HG03571 (cell line): ENCODE results near the gene CDK14.

Experiments used
- ATAC-seq: cut with Tn5 transposase; IDR thresholded peaks from one replicate; pipeline ENCODE4 v1.9.1; 2021; ENCODE audit not compliant: unreplicated experiment

CDK14 gene

GRCh38 chr7:90595801-90596670 is at the start of gene CDK14:
Gene CDK14 (plus strand): TSS chr7:90596321. CDS start chr7:90596628, 307 bp downstream.
- ATAC-seq: peak; percentile 70

- no peak for ATAC-seq
Measured at GRCh38 chr7:90551036-90551435, 45.1 kb upstream of the CDK14 start.

DNA sequence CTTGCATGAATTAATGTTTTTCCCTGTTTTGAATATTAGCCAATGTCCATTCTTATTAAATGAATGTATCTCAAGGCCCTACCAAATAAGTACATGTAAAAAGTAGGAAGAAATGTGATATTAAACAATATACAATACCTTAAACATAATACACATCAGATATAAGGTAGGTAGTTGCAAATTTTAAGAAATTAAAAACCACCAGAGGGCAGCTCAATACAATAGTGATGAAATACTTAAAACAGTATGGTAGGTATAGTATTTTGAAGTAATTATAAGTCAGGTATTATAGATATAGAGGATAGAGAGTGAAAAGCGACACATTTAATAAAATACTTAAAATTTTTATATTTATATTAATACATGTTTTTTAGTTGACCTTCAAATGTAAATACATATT is 43.6 kb upstream of the CDK14 start:
- no peak for ATAC-seq

DNA sequence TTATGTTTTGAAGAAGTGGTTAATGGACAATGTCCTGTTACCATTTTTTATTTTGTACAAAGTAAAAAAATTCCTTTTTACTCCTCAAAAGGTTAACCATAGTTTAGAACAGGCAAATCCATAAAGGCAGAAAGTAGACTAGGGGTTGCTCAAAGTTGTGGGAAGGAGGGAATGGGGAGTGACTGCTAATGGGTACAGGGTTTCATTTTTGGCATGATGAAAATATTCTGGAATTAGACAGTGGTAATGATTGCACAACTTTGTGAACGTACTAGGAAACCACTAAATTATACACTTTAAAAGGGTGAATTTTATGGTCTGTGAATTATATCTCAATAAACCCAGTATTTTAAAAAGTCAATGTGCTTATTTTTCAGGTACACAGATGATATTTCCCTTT is 35.4 kb upstream of the CDK14 start:
- no peak for ATAC-seq

- ATAC-seq: no peak
Measured at GRCh38 chr7:90563286-90563685, 32.8 kb upstream of the CDK14 start.

DNA sequence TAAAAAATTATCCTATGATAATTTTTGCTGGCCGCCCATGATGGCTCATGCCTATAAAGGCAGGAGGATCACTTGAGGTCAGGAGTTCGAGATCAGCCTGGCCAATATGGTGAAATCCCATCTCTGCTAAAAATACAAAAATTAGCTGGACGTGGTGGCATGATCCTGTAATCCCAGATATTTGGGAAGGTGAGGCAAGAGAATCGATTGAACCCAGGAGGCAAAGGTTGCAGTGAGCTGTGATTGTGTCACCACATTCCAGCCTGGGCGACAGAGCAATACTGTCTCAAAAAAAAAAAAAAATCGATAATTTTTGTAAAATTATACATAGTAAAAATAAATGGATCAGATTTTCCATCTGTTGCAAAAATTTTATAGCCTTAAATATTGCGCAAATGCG is 31.7 kb upstream of the CDK14 start:
- ATAC-seq: no peak

DNA sequence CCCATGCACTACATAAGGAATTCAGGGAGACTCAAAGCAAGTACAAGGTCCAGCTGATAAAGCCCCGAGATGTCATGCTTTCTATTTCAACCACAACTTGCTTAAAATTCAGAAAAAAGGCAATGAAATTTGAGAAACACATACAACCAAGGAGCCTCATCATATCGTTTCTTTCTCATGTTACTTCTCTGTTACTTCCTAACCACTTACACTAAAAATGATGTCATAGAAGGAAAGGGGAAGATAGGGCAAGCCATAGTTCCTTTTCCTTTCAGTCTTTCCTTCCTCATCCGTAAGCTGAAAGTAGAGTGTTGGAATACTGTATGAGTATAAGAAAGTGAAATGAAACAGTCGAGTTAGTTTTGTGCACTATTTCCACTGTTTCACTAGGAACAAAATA is 27.9 kb upstream of the CDK14 start:
- no peak for ATAC-seq

- ATAC-seq: no peak
Measured at GRCh38 chr7:90569368-90569767, 26.8 kb upstream of the CDK14 start.

- no peak for ATAC-seq
Measured at GRCh38 chr7:90570373-90570959, 25.7 kb upstream of the CDK14 start.

DNA sequence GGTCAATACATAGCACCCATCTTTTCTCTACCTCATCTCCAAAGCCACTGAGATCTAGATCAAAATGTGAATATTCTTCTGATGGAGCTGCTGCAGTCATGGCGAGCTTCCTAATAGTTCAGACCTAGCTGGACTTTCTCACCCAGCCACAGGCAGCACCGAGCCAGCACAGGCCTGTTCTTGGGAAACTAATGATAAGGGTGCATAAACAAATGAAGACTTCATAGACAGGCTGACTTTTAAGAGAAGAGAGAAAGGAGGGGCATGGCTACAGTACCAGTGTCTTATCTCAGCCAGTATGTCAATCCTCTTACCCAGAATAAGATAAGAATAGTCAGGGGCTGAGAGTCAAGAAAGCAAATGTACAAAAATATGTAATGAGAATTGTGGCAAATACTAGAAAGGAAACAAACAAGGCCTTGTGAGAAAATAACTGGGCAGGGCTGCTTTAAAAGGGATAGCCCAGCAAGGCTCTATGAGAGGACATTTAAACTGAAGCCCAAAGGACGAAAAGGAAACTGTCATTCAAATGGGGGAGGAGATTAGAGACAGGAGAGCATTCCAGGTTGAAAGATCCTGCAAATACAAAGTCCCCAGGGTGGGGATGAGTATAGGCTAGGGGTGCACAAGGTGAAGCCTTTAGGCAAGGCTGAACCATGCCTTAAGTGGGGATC is 21.8 kb upstream of the CDK14 start:
- no peak for ATAC-seq

DNA sequence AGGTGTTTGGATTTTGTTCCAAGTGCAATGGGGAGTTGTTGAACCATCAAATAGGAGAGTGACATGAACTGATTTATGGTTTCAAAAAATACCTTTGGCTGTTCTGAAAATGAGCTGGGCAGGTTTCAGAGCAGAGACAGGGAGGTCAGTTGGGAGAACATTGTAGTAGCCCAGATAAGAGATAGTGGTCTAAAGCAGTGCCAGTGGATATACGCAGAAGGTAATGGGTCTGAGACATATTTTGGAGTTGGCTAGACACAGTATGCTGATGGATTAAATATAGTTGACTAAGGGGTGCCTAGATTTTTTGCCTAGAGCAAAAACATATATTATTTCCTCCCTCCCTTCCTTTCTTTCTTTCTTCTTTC is 21.3 kb upstream of the CDK14 start:
- ATAC-seq: no peak

DNA sequence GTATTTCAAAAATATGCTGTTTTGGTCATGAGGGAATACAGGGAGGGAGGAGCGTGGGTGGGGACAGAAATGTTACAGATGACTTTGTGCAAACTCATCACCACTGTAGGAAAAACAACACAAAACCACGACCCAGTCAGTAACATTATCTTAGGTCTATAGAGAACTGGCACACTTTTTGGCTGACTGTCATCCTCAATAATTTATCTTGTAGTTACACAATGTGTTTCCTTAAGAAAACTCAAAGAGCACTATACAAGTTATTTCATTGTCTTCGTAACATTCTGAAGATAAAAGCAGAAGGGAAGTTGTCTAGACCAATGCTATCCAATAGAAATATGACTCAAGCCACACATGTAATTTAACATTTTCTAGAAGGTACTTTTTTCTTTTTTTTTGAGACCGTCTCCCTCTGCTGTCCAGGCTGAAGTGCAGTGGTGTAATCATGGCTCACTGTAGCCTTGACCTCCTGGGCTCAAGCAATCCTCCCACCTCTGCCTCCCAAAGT is 16.9 kb upstream of the CDK14 start:
- no peak for ATAC-seq

- no peak for ATAC-seq
Measured at GRCh38 chr7:90580051-90580450, 16.1 kb upstream of the CDK14 start.

GRCh38 chr7:90582164-90582563 is 14.0 kb upstream of the CDK14 start:
- no peak for ATAC-seq

DNA sequence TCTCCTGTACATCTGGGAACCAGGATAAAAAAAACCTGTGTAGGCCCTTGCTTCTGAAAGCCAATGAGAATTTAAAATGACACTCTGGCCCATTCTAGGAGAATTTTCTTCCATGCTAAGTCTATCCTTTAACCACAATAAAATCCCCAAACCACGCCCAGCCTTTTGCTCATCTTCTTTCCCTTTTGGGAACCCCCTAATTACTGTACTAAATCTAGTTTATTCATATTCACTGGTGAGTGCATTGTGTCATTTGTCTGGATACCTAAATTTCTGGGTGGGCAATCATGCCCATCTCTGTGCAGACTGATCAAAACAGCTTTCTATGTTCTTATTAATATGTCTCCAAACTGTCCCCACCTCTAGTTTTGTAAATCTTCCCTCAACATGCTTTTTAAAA is 11.7 kb upstream of the CDK14 start:
- no peak for ATAC-seq

GRCh38 chr7:90586091-90586490 is 10.0 kb upstream of the CDK14 start:
- ATAC-seq: no peak

GRCh38 chr7:90587766-90588165 is 8.4 kb upstream of the CDK14 start:
- no peak for ATAC-seq

GRCh38 chr7:90592033-90592432 is 4.1 kb upstream of the CDK14 start:
- no peak for ATAC-seq

- ATAC-seq: no peak
Measured at GRCh38 chr7:90593205-90593604, 2.9 kb upstream of the CDK14 start.

GRCh38 chr7:90594751-90595317 is 1.3 kb upstream of the CDK14 start:
- no peak for ATAC-seq

DNA sequence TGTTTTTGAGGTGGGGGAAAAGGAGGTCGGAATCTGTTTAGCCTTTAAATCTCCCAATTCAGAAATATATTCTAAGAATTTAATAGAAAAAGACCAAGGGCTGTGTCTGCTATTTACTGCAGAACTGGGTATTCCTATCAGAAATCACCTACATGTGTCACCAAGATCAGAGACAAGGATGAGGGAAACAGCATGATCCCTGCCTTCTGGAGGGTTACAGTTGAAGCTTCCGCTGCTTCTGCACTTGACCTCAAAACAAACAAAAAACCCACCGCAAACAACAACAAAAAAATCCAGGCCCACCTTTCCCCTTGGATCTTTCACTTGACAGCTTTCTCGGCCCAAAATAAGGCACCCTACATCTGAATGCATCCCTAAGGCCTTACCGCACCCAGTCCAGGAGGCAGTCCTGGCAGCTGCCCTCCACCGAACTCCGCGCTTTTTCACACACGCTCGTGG is 750 bp upstream of the CDK14 start:
- no peak for ATAC-seq
